Thyroid gland (tissue), 4 donors: ENCODE measurements around the gene EGFR.

Experiments
- POLR2A ChIP-seq, 2 donors: fragments of 450-650 bp; IDR thresholded peaks; one replicate each; pipeline ENCODE4 v1.6.1; 2017; ENCODE audit warnings: antibody characterized with exemption in 2 of 2, mild to moderate bottlenecking in 2 of 2, moderate library complexity in 1 of 2
- TF ChIP-seq, protein P1 (sequence below), 6 experiments: fragments of 200-600 bp in 3 of 6; fragments of 450-650 bp in 3 of 6; sonication (generic) in 3 of 6; IDR thresholded peaks; one replicate each; pipeline ENCODE4 v1.5.1; 2016 to 2019; ENCODE audit warnings: antibody characterized with exemption in 6 of 6, mild to moderate bottlenecking in 2 of 6, inconsistent platforms in 1 of 6, moderate library complexity in 1 of 6

- no peak for TF ChIP-seq POLR2A (IDR thresholded peaks at IDR 0.05)
- TF ChIP-seq, protein P1, sequence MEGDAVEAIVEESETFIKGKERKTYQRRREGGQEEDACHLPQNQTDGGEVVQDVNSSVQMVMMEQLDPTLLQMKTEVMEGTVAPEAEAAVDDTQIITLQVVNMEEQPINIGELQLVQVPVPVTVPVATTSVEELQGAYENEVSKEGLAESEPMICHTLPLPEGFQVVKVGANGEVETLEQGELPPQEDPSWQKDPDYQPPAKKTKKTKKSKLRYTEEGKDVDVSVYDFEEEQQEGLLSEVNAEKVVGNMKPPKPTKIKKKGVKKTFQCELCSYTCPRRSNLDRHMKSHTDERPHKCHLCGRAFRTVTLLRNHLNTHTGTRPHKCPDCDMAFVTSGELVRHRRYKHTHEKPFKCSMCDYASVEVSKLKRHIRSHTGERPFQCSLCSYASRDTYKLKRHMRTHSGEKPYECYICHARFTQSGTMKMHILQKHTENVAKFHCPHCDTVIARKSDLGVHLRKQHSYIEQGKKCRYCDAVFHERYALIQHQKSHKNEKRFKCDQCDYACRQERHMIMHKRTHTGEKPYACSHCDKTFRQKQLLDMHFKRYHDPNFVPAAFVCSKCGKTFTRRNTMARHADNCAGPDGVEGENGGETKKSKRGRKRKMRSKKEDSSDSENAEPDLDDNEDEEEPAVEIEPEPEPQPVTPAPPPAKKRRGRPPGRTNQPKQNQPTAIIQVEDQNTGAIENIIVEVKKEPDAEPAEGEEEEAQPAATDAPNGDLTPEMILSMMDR (IDR thresholded peaks at IDR 0.05) = no peak
Observed at GRCh38 chr7:55081068-55081467, 62.3 kb downstream of the EGFR start.
